Measurements from ENCODE around the gene SGK2. TPM values are rescaled to one million over a fixed set of nuclear protein-coding genes. Genes with fewer than 3 reads are reported as not detected.

Gene SGK2
- total and polyA plus RNA-seq, 2 experiments from 2014 or later = not detected

GRCh38 chr20:43548273-43548880, 10.4 kb upstream of the SGK2 start:
- no peaks in the 10 kb centered on the region for H3K9me2 ChIP-seq (ENCODE audit: insufficient read depth)
- H3K9ac ChIP-seq = no peak overlapping the region
- no peak for DNase-seq
- 36 to 39% methylated on average over 5 of the region's 5 CpGs for WGBS, 2 experiments (ENCODE audit: low coverage in 1 of 2, low lambda C conversion rate in 2 of 2, missing lambda C conversion rate in 2 of 2)
- H2AFZ ChIP-seq = no peak overlapping the region
- in situ Hi-C loops (cut with MboI) = no loop called here
- H3K4me3 ChIP-seq = no peak overlapping the region
- no peaks in the 10 kb centered on the region for H3K27me3 ChIP-seq (replicated peaks; ENCODE audit: insufficient read depth)
- H3K9me3 ChIP-seq (ENCODE audit: low read depth) = no peaks in the 10 kb centered on the region
- H3K36me3 ChIP-seq (ENCODE audit: low read depth) = no peaks in the 10 kb centered on the region
- no peak for TF ChIP-seq EZH2 (IDR thresholded peaks at IDR 0.05; ENCODE audit: insufficient read depth, poor library complexity, severe bottlenecking)
- no peak for TF ChIP-seq EZH2phosphoT487 (IDR thresholded peaks at IDR 0.05; ENCODE audit: insufficient read depth, low read depth)
- H3F3A ChIP-seq (ENCODE audit: insufficient read depth) = no peaks in the 10 kb centered on the region
- H3K4me1 ChIP-seq (ENCODE audit: insufficient read depth) = no peaks in the 10 kb centered on the region
- no peak overlapping the region for H3K27ac ChIP-seq
- no peaks in the 10 kb centered on the region for H4K20me1 ChIP-seq (ENCODE audit: insufficient read depth)
- H3K79me2 ChIP-seq (ENCODE audit: insufficient read depth) = no peaks in the 10 kb centered on the region
- no peak overlapping the region for H3K4me2 ChIP-seq (ENCODE audit: unreplicated experiment)

- Histone ChIP-seq H3K27ac (no peak overlapping the region), H3K27me3 (replicated peaks; ENCODE audit: insufficient read depth) (no peaks in the 10 kb centered on the region), H4K20me1 (ENCODE audit: insufficient read depth) (no peaks in the 10 kb centered on the region), H3K9me2 (ENCODE audit: insufficient read depth) (no peaks in the 10 kb centered on the region), H3K79me2 (ENCODE audit: insufficient read depth) (no peaks in the 10 kb centered on the region), H3K4me3 (no peak overlapping the region), H3K9me3 (ENCODE audit: low read depth) (no peaks in the 10 kb centered on the region), H3K36me3 (ENCODE audit: low read depth) (no peaks in the 10 kb centered on the region), H3K9ac (no peak overlapping the region), H2AFZ (no peak overlapping the region), H3K4me2 (ENCODE audit: unreplicated experiment) (no peak overlapping the region), H3K4me1 (ENCODE audit: insufficient read depth) (no peaks in the 10 kb centered on the region), H3F3A (ENCODE audit: insufficient read depth) (no peaks in the 10 kb centered on the region)
- no peak for DNase-seq
- in situ Hi-C loops (cut with MboI) = no loop called here
- TF ChIP-seq EZH2phosphoT487 (IDR thresholded peaks at IDR 0.05; ENCODE audit: insufficient read depth, low read depth) = no peak
- no peak for TF ChIP-seq EZH2 (IDR thresholded peaks at IDR 0.05; ENCODE audit: insufficient read depth, poor library complexity, severe bottlenecking)
- WGBS, 2 experiments (ENCODE audit: low coverage in 1 of 2, low lambda C conversion rate in 2 of 2, missing lambda C conversion rate in 2 of 2) = 59% methylated on average over 4 of the region's 4 CpGs
These were observed 9.3 kb upstream of the SGK2 start for GRCh38 chr20:43549416-43550065.

- in situ Hi-C loops (cut with MboI) = no loop called here
- no peak for TF ChIP-seq EZH2phosphoT487 (IDR thresholded peaks at IDR 0.05; ENCODE audit: insufficient read depth, low read depth)
- no peak for TF ChIP-seq EZH2 (IDR thresholded peaks at IDR 0.05; ENCODE audit: insufficient read depth, poor library complexity, severe bottlenecking)
- H3K79me2 ChIP-seq (ENCODE audit: insufficient read depth) = no peaks in the 10 kb centered on the region
- no peak overlapping the region for H2AFZ ChIP-seq
- H3K4me1 ChIP-seq (ENCODE audit: insufficient read depth) = no peaks in the 10 kb centered on the region
- no peaks in the 10 kb centered on the region for H3K27me3 ChIP-seq (replicated peaks; ENCODE audit: insufficient read depth)
- no peaks in the 10 kb centered on the region for H3F3A ChIP-seq (ENCODE audit: insufficient read depth)
- no peak overlapping the region for H3K9ac ChIP-seq
- no peaks in the 10 kb centered on the region for H3K36me3 ChIP-seq (ENCODE audit: low read depth)
- no peaks in the 10 kb centered on the region for H4K20me1 ChIP-seq (ENCODE audit: insufficient read depth)
- no peak overlapping the region for H3K4me3 ChIP-seq
- H3K27ac ChIP-seq = no peak overlapping the region
- H3K4me2 ChIP-seq (ENCODE audit: unreplicated experiment) = no peak overlapping the region
- no peak for DNase-seq
- 63 to 64% methylated on average over 2 of the region's 2 CpGs for WGBS, 2 experiments (ENCODE audit: low coverage in 1 of 2, low lambda C conversion rate in 2 of 2, missing lambda C conversion rate in 2 of 2)
- no peaks in the 10 kb centered on the region for H3K9me3 ChIP-seq (ENCODE audit: low read depth)
- H3K9me2 ChIP-seq (ENCODE audit: insufficient read depth) = no peaks in the 10 kb centered on the region
These were observed 8.4 kb upstream of the SGK2 start for GRCh38 chr20:43550456-43550855.

- H4K20me1 ChIP-seq (ENCODE audit: insufficient read depth) = no peaks in the 10 kb centered on the region
- no peak overlapping the region for H3K4me2 ChIP-seq (ENCODE audit: unreplicated experiment)
- H3F3A ChIP-seq (ENCODE audit: insufficient read depth) = no peaks in the 10 kb centered on the region
- H3K27ac ChIP-seq = no peak overlapping the region
- H3K4me3 ChIP-seq = no peak overlapping the region
- H3K9ac ChIP-seq = no peak overlapping the region
- no peaks in the 10 kb centered on the region for H3K9me3 ChIP-seq (ENCODE audit: low read depth)
- TF ChIP-seq EZH2 (IDR thresholded peaks at IDR 0.05; ENCODE audit: insufficient read depth, poor library complexity, severe bottlenecking) (no peak), EZH2phosphoT487 (IDR thresholded peaks at IDR 0.05; ENCODE audit: insufficient read depth, low read depth) (no peak)
- in situ Hi-C loops (cut with MboI) = no loop called here
- H3K79me2 ChIP-seq (ENCODE audit: insufficient read depth) = no peaks in the 10 kb centered on the region
- no peak for DNase-seq
- no peaks in the 10 kb centered on the region for H3K36me3 ChIP-seq (ENCODE audit: low read depth)
- no peaks in the 10 kb centered on the region for H3K27me3 ChIP-seq (replicated peaks; ENCODE audit: insufficient read depth)
- H2AFZ ChIP-seq = no peak overlapping the region
- H3K9me2 ChIP-seq (ENCODE audit: insufficient read depth) = no peaks in the 10 kb centered on the region
- H3K4me1 ChIP-seq (ENCODE audit: insufficient read depth) = no peaks in the 10 kb centered on the region
- WGBS, 2 experiments (ENCODE audit: low coverage in 1 of 2, low lambda C conversion rate in 2 of 2, missing lambda C conversion rate in 2 of 2) = 73 to 74% methylated on average over 3 of the region's 3 CpGs
These were observed 4.5 kb upstream of the SGK2 start for GRCh38 chr20:43554369-43554768.

Measured in GM23248 (cell line).